SU-DHL-6 (cell line): ENCODE data around the gene PKD1.

Experiments used
- EZH2phosphoT487 ChIP-seq: fragments of 200-600 bp; sonication (generic), shearing (Covaris generic); conservative IDR thresholded peaks from 2 replicates; pipeline ENCODE4 v1.6.1; 2018; ENCODE audit warnings: mild to moderate bottlenecking, antibody characterized with exemption, low read length, moderate library complexity, mixed read lengths
- TF ChIP-seq, protein P1 (sequence below): fragments of 200-600 bp; sonication (generic); IDR thresholded peaks from one replicate; pipeline ENCODE4 v1.5.1; 2017; ENCODE audit warnings: antibody characterized with exemption, mild to moderate bottlenecking, low read length, moderate library complexity; ENCODE audit not compliant: insufficient read depth, poor library complexity, severe bottlenecking

DNA sequence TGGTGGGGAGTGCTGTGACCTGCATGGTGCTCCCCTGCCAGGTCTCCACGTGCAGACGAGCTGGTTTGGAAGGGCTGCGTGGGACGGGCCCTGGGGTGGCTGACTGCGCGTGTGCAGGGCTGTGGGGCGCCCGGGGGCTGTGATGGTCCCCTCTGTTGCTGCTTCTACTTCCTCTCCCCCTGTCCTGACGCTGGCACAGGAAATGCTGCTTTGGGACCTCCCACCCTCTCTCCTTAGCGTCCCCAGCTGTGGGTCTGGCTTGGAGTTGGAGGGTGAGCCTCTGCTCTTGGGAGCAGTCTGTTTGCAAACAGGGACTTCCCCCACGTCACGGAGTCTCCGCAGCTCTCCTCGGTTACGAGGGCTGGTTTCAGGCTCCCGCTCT lies 52.7 kb downstream of the PKD1 start:
- TF ChIP-seq, protein P1, sequence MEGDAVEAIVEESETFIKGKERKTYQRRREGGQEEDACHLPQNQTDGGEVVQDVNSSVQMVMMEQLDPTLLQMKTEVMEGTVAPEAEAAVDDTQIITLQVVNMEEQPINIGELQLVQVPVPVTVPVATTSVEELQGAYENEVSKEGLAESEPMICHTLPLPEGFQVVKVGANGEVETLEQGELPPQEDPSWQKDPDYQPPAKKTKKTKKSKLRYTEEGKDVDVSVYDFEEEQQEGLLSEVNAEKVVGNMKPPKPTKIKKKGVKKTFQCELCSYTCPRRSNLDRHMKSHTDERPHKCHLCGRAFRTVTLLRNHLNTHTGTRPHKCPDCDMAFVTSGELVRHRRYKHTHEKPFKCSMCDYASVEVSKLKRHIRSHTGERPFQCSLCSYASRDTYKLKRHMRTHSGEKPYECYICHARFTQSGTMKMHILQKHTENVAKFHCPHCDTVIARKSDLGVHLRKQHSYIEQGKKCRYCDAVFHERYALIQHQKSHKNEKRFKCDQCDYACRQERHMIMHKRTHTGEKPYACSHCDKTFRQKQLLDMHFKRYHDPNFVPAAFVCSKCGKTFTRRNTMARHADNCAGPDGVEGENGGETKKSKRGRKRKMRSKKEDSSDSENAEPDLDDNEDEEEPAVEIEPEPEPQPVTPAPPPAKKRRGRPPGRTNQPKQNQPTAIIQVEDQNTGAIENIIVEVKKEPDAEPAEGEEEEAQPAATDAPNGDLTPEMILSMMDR = no peak
- no peak for TF ChIP-seq EZH2phosphoT487
